Choroid plexus epithelial cell (primary cell): ENCODE data around the gene RUFY4.
A peak's percentile ranks its signal among the peaks of the same experiment; 100 is the strongest.

ENCODE experiments used
- DNase-seq: peaks from one replicate; pipeline ENCODE4 v3.0.0-alpha.2; 2010; ENCODE audit warnings: low read depth
- H3K4me3 ChIP-seq: 2 replicates; pipeline ENCODE4 v1.5.1; 2011; ENCODE audit warnings: low read depth, mild to moderate bottlenecking, control low read depth, low read length, moderate library complexity
- CTCF ChIP-seq: conservative IDR thresholded peaks from 2 replicates; pipeline ENCODE4 v1.5.1; 2011; ENCODE audit warnings: low read depth, mild to moderate bottlenecking, control low read depth, inconsistent platforms, low read length, moderate library complexity

The RUFY4 gene

DNA sequence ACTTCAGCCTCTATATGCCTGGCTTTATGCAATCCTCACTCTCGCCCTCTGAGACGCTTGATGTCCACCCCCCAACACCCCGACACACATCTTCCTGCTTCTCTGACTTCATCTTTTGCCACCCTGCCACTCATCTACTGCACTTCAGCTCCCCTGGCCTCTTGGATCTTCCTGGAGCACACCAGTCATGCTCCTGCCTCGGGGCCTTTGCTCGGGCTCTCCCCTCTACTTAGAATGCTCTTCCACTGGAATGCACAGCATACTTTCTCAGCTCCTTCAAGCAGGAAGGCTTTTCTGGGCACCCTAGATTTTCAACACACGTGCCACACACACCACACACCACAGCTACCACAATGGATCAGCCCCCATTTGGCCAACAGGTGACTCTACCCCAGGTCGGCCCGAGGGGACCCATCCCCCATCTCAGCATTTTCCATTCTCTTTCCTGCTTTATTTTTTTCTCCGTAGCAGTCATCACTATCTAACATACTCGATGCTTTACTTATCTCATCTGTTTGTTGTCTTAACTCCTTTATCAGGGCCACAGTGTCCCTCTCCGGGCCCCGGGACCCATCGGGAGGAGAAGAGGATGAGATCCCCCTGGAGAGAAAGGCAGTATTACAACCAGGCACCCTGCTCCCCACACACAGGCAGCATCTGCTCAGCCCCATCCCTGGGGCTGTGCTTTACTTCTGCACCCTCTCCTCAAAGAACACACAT, 2.3 kb downstream of the RUFY4 start:
- no peak for DNase-seq
- H3K4me3 ChIP-seq, result no peak overlapping the region
- no peak for TF ChIP-seq CTCF

DNA sequence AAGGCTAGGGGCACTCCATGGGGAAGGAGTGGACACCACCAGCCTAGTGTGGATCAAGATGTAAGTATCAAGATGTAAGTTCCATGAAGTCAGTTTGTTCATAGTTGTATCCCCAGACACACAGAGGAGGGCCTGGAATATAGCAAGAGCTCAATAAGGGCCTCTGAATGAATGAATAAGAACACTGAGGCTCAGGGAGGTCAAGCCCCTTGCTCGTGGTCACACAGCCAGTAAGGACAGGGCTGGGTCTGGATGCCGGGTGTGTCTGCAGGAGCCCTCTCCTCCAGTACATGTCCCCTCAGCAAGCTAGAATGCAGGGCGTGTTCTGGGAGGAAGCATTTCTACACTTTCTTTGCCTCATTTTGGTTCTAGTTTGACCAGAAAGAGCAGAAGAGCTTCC, 2.9 kb downstream of the RUFY4 start:
- H3K4me3 ChIP-seq, result no peak overlapping the region
- no peak for DNase-seq
- TF ChIP-seq CTCF, result no peak

- DNase-seq, result no peak
- TF ChIP-seq CTCF, result no peak
- no peak overlapping the region for H3K4me3 ChIP-seq
Measured at GRCh38 chr2:218072478-218073024, 3.5 kb downstream of the RUFY4 start.

- no peak for DNase-seq
- H3K4me3 ChIP-seq, result no peak overlapping the region
- TF ChIP-seq CTCF, result no peak
Measured at GRCh38 chr2:218073185-218073584, 4.1 kb downstream of the RUFY4 start.

GRCh38 chr2:218074031-218074430, 5.0 kb downstream of the RUFY4 start:
- no peak overlapping the region for H3K4me3 ChIP-seq
- DNase-seq, result peak; percentile 33
- peak; percentile 72 for TF ChIP-seq CTCF

- no peak overlapping the region for H3K4me3 ChIP-seq
- no peak for DNase-seq
- no peak for TF ChIP-seq CTCF
Measured at GRCh38 chr2:218075975-218076811, 7.1 kb downstream of the RUFY4 start.
